HepG2 (cell line): Measurements from ENCODE around the gene C2orf92. TPM values are rescaled to one million over a fixed set of nuclear protein-coding genes. Genes with fewer than 3 reads are reported as not detected.

ENCODE experiments used
- AKNA ChIP-seq: sonication (generic); formaldehyde crosslinking; IDR thresholded peaks from 2 replicates; pipeline ENCODE4 v1.4.0; 2020; ENCODE audit warnings: missing genetic modification reagents, borderline replicate concordance
- ASH2L ChIP-seq: fragments of 300-600, 200-600 bp; sonication (generic); IDR thresholded peaks from 2 replicates; pipeline ENCODE4 v1.7.0; 2017; ENCODE audit warnings: low read depth, mild to moderate bottlenecking, moderate library complexity, mixed read lengths, low read length; ENCODE audit not compliant: insufficient read length
- FLYWCH1 ChIP-seq: sonication (generic); formaldehyde crosslinking; IDR thresholded peaks from 2 replicates; pipeline ENCODE4 v1.8.1; 2023; ENCODE audit warnings: mild to moderate bottlenecking, missing genetic modification reagents
- GABPB1 ChIP-seq: IDR thresholded peaks from 2 replicates; pipeline ENCODE4 v1.6.1; 2016; ENCODE audit warnings: mild to moderate bottlenecking, missing genetic modification reagents, moderate library complexity, missing compliant biosample characterization
- HES4 ChIP-seq: sonication (generic); formaldehyde crosslinking; IDR thresholded peaks from 2 replicates; pipeline ENCODE4 v1.9.0; 2021; ENCODE audit warnings: mild to moderate bottlenecking, missing genetic modification reagents, borderline replicate concordance
- HNRNPL ChIP-seq: fragments of 200-400 bp; formaldehyde crosslinking; IDR thresholded peaks from 2 replicates; pipeline ENCODE4 v1.6.1; 2017; ENCODE audit warnings: mild to moderate bottlenecking, low read depth, low read length
- KLF15 ChIP-seq: sonication (generic); formaldehyde crosslinking; IDR thresholded peaks from 2 replicates; pipeline ENCODE4 v1.8.1; 2023; ENCODE audit warnings: borderline replicate concordance, mild to moderate bottlenecking, inconsistent platforms, missing genetic modification reagents, mixed read lengths
- KMT2B ChIP-seq: IDR thresholded peaks from 2 replicates; pipeline ENCODE4 v1.6.1; 2016; ENCODE audit warnings: missing genetic modification reagents, missing compliant biosample characterization
- MYNN ChIP-seq: sonication (generic); formaldehyde crosslinking; IDR thresholded peaks from 2 replicates; pipeline ENCODE4 v1.4.0; 2020; ENCODE audit warnings: mild to moderate bottlenecking, low read depth, missing genetic modification reagents
- NR2F6 ChIP-seq, 2 experiments: IDR thresholded peaks; 2 replicates each; pipeline ENCODE4 v1.6.1; 2016; ENCODE audit warnings: antibody characterized with exemption in 1 of 2, mild to moderate bottlenecking in 1 of 2
- RAD21 ChIP-seq: fragments of 450-650 bp; formaldehyde crosslinking; IDR thresholded peaks from 2 replicates; pipeline ENCODE4 v1.5.0; 2020; ENCODE audit warnings: mild to moderate bottlenecking
- REL ChIP-seq: sonication (generic); formaldehyde crosslinking; conservative IDR thresholded peaks from 2 replicates; pipeline ENCODE4 v1.8.0; 2022; ENCODE audit warnings: mild to moderate bottlenecking, missing genetic modification reagents, moderate library complexity
- RFX3 ChIP-seq: IDR thresholded peaks from 2 replicates; pipeline ENCODE4 v1.6.1; 2016; ENCODE audit warnings: missing biosample characterization, missing genetic modification reagents
- SMAD3 ChIP-seq: sonication (generic); formaldehyde crosslinking; IDR thresholded peaks from 2 replicates; pipeline ENCODE4 v1.4.0; 2020; ENCODE audit warnings: missing genetic modification reagents
- SOX13 ChIP-seq, 3 experiments: fragments of 450-650 bp in 1 of 3; sonication (generic) in 1 of 3; formaldehyde crosslinking in 1 of 3; IDR thresholded peaks in 2 of 3; conservative IDR thresholded peaks in 1 of 3; 2 replicates each; pipeline versions ENCODE4 v1.5.0 to v1.6.1; 2016 to 2020; ENCODE audit warnings: antibody characterized with exemption in 1 of 3, mild to moderate bottlenecking in 1 of 3, missing compliant biosample characterization in 1 of 3, missing genetic modification reagents in 1 of 3, moderate library complexity in 1 of 3
- SP2 ChIP-seq: sonication (generic); formaldehyde crosslinking; IDR thresholded peaks from 2 replicates; pipeline ENCODE4 v1.5.1; 2020; ENCODE audit warnings: mild to moderate bottlenecking, missing genetic modification reagents
- TARDBP ChIP-seq: sonication (generic); formaldehyde crosslinking; IDR thresholded peaks from 2 replicates; pipeline ENCODE4 v1.8.0; 2022; ENCODE audit warnings: mild to moderate bottlenecking, missing genetic modification reagents
- ZBTB21 ChIP-seq: sonication (generic); formaldehyde crosslinking; IDR thresholded peaks from 2 replicates; pipeline ENCODE4 v1.4.0; 2020; ENCODE audit warnings: missing genetic modification reagents
- ZNF501 ChIP-seq: sonication (generic); formaldehyde crosslinking; IDR thresholded peaks from 2 replicates; pipeline ENCODE4 v1.5.1; 2020; ENCODE audit warnings: mild to moderate bottlenecking, moderate library complexity, missing genetic modification reagents
- ZNF572 ChIP-seq: sonication (generic); formaldehyde crosslinking; IDR thresholded peaks from 2 replicates; pipeline ENCODE4 v1.5.1; 2020; ENCODE audit warnings: mild to moderate bottlenecking, missing genetic modification reagents
- ZNF619 ChIP-seq: sonication (generic); formaldehyde crosslinking; IDR thresholded peaks from 2 replicates; pipeline ENCODE4 v1.4.0; 2020; ENCODE audit warnings: mild to moderate bottlenecking, missing genetic modification reagents
- ZNF839 ChIP-seq: sonication (generic); formaldehyde crosslinking; IDR thresholded peaks from 2 replicates; pipeline ENCODE4 v1.4.0; 2020; ENCODE audit warnings: missing genetic modification reagents, mild to moderate bottlenecking, borderline replicate concordance
- polyA plus RNA-seq, 8 experiments: library from polyadenylated mRNA; depleted of rRNA in 3 of 8; stranded (reverse) in 7 of 8; unstranded in 1 of 8; fragments of >200 nt; fragmentation: Illumina TruSeq in 4 of 8; extraction: Trizol in 4 of 8; gene quantifications; 2 replicates each; pipeline versions ENCODE4 v1.2.1 to v1.2.3, GENCODE V29; 2011 to 2016; ENCODE audit warnings: low read depth in 4 of 8, missing spikeins in 1 of 8, mixed read lengths in 1 of 8; ENCODE audit not compliant: insufficient read depth in 1 of 8
- total RNA-seq, 5 experiments: library from RNA; depleted of rRNA; stranded (reverse); fragments of >200 nt; fragmentation: Illumina TruSeq; extraction: Trizol; gene quantifications; 2 replicates each; pipeline ENCODE4 v1.2.3, GENCODE V29; 2016; ENCODE audit warnings: low read depth in 1 of 5
- TF ChIP-seq, protein P1 (sequence below): sonication (generic); formaldehyde crosslinking; IDR thresholded peaks from 2 replicates; pipeline ENCODE4 v1.5.0; 2020; ENCODE audit warnings: missing genetic modification reagents

C2orf92 gene
- total and polyA plus RNA-seq, 2 of the 13 experiments (the other 11 are each of a cell fraction or from before 2014, with no cell fraction given): 4.9 to 5.0 TPM

DNA sequence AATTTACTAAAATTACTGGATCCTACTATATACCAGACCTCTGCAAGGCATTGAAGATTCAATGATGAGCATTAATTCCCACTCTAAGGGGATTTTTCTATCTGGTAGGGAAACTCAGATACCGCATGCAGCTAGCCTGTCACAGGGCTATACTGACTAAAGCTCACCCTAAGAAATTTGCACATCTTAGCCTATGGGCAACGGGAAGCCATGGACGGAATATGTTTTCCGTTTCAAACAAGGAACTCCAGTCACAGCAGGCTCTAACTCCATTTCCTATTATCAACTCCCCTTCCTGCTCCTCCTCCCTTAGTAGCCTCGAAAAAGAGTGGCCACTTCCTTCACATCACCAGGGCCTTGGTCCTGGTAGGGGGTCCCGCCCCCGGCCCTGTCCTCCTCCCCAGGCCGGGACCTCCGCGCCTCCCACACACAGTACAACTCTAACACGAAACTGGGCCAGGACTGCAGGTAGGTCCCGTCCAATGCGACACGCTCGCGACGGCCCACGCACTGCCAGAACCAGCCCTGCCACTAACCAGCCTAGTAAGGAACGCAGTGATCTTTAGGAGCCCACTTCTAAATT lies 24.3 kb upstream of the C2orf92 start (continued):
- no peak for TF ChIP-seq AKNA
- peak; percentile 84; the same call in 1 of the 2 replicates for TF ChIP-seq ZNF572 (CRISPR knock-in tag)
- no peak for TF ChIP-seq NR2F6 (IDR thresholded peaks at IDR 0.05)
- no peak for TF ChIP-seq NR2F6 (CRISPR knock-in tag; IDR thresholded peaks at IDR 0.05)
- no peak for TF ChIP-seq FLYWCH1 (CRISPR knock-in tag)
- 0 out of 2 replicates have a peak, but pooled peaks have one; percentile 11 for TF ChIP-seq KLF15 (CRISPR knock-in tag)
- TF ChIP-seq ZNF839 (CRISPR knock-in tag): no peak
- TF ChIP-seq SMAD3 (CRISPR knock-in tag): no peak
- TF ChIP-seq ZNF501 (CRISPR knock-in tag): no peak
- no peak for TF ChIP-seq ZBTB21 (CRISPR knock-in tag)
- TF ChIP-seq RAD21 (CRISPR knock-in tag): no peak
- no peak for TF ChIP-seq GABPB1 (CRISPR knock-in tag)
- TF ChIP-seq HES4 (CRISPR knock-in tag): no peak
- TF ChIP-seq SP2: no peak
- TF ChIP-seq ASH2L: no peak
- no peak for TF ChIP-seq TARDBP
- TF ChIP-seq, protein P1, sequence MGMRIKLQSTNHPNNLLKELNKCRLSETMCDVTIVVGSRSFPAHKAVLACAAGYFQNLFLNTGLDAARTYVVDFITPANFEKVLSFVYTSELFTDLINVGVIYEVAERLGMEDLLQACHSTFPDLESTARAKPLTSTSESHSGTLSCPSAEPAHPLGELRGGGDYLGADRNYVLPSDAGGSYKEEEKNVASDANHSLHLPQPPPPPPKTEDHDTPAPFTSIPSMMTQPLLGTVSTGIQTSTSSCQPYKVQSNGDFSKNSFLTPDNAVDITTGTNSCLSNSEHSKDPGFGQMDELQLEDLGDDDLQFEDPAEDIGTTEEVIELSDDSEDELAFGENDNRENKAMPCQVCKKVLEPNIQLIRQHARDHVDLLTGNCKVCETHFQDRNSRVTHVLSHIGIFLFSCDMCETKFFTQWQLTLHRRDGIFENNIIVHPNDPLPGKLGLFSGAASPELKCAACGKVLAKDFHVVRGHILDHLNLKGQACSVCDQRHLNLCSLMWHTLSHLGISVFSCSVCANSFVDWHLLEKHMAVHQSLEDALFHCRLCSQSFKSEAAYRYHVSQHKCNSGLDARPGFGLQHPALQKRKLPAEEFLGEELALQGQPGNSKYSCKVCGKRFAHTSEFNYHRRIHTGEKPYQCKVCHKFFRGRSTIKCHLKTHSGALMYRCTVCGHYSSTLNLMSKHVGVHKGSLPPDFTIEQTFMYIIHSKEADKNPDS: no peak
- TF ChIP-seq ZNF619 (CRISPR knock-in tag): no peak
- TF ChIP-seq HNRNPL: no peak
- TF ChIP-seq REL (CRISPR knock-in tag): peak; percentile 17; the same call in 1 of the 2 replicates
- no peak for TF ChIP-seq KMT2B (CRISPR knock-in tag)
- no peak for TF ChIP-seq SOX13 (IDR thresholded peaks at IDR 0.05)
- TF ChIP-seq SOX13 (CRISPR knock-in tag; conservative IDR thresholded peaks at IDR 0.05 in 1 of 2, IDR thresholded peaks at IDR 0.05 in 1 of 2): no peak
- TF ChIP-seq MYNN (CRISPR knock-in tag): no peak
- no peak for TF ChIP-seq RFX3 (CRISPR knock-in tag)
